DND-41 (cell line): ENCODE data around the gene KCNC3.
"Not testable (repeated sequence)": the region's sequence is repeated elsewhere in the genome, so short reads cannot be mapped to it uniquely, and the experiment has no call there.

Source experiments
- ATAC-seq: fragments of 200-7000 bp; cut with Tn5 transposase; 3 replicates; pipeline ENCODE4 v1.9.1; 2021; ENCODE audit warnings: low read depth; ENCODE audit not compliant: insufficient read depth
- DNase-seq: peaks from one replicate; pipeline ENCODE4 v3.0.0-alpha.2; 2020
- H2AFZ ChIP-seq: 2 replicates; pipeline ENCODE4 v1.6.0; 2012; ENCODE audit warnings: low read depth, low read length
- H3K27ac ChIP-seq: 2 replicates; pipeline ENCODE4 v1.5.1; 2012; ENCODE audit warnings: low read length, inconsistent platforms
- H3K27me3 ChIP-seq: fragments of 200-600 bp; sonication (generic); 2 replicates; pipeline ENCODE4 v1.6.0; 2012; ENCODE audit warnings: low read length, mild to moderate bottlenecking, inconsistent platforms; ENCODE audit not compliant: insufficient read depth, poor library complexity
- H3K36me3 ChIP-seq: 2 replicates; pipeline ENCODE4 v1.5.1; 2012; ENCODE audit warnings: low read length, inconsistent platforms; ENCODE audit not compliant: insufficient read depth
- H3K4me1 ChIP-seq: 2 replicates; pipeline ENCODE4 v1.5.1; 2012; ENCODE audit warnings: mild to moderate bottlenecking, low read length; ENCODE audit not compliant: insufficient read depth
- H3K4me2 ChIP-seq: 2 replicates; pipeline ENCODE4 v1.6.0; 2012; ENCODE audit warnings: mild to moderate bottlenecking, moderate library complexity, low read length, inconsistent platforms; ENCODE audit not compliant: insufficient read depth
- H3K4me3 ChIP-seq, 2 experiments: fragments of 200-600 bp in 1 of 2; shearing (Covaris generic) in 1 of 2; 2 replicates each; pipeline ENCODE4 v1.5.1; 2012 to 2016; ENCODE audit warnings: inconsistent platforms in 2 of 2, low read length in 2 of 2, mild to moderate bottlenecking in 2 of 2, low read depth in 1 of 2, moderate library complexity in 1 of 2
- H3K79me2 ChIP-seq: 2 replicates; pipeline ENCODE4 v1.6.0; 2012; ENCODE audit warnings: low read length, inconsistent platforms; ENCODE audit not compliant: insufficient read depth
- H3K9ac ChIP-seq: 2 replicates; pipeline ENCODE4 v1.6.0; 2012; ENCODE audit warnings: low read depth, mild to moderate bottlenecking, inconsistent platforms, low read length, moderate library complexity
- H3K9me3 ChIP-seq: 2 replicates; pipeline ENCODE4 v1.5.1; 2012; ENCODE audit warnings: low read length, moderate library complexity, mild to moderate bottlenecking, inconsistent platforms; ENCODE audit not compliant: insufficient read depth, severe bottlenecking
- H4K20me1 ChIP-seq: 2 replicates; pipeline ENCODE4 v1.6.0; 2012; ENCODE audit warnings: low read length; ENCODE audit not compliant: insufficient read depth
- CTCF ChIP-seq: IDR thresholded peaks from 2 replicates; pipeline ENCODE4 v1.5.1; 2012; ENCODE audit warnings: borderline replicate concordance, low read length, moderate library complexity, mild to moderate bottlenecking; ENCODE audit not compliant: poor library complexity, severe bottlenecking; ENCODE audit errors: extremely low read depth
- EZH2 ChIP-seq: IDR thresholded peaks from 3 replicates; pipeline ENCODE4 v1.6.1; 2012; ENCODE audit warnings: borderline replicate concordance, low read depth, mild to moderate bottlenecking, moderate library complexity, low read length, inconsistent platforms; ENCODE audit not compliant: severe bottlenecking

Gene KCNC3

GRCh38 chr19:50352242-50352641 is 23.1 kb upstream of the KCNC3 start:
- ATAC-seq (no peak), DNase-seq (no peak)
- H3K4me2 ChIP-seq, result no peak overlapping the region
- H3K9ac ChIP-seq, result no peak overlapping the region
- no peak overlapping the region for H3K4me3 ChIP-seq
- no peaks in the 10 kb centered on the region for H3K36me3 ChIP-seq
- no peaks in the 10 kb centered on the region for H3K79me2 ChIP-seq
- H3K9me3 ChIP-seq, result no peaks in the 10 kb centered on the region
- peaks cover 4% of the 10 kb centered on the region for H3K4me1 ChIP-seq
- H4K20me1 ChIP-seq, result no peaks in the 10 kb centered on the region
- no peak overlapping the region for H3K27ac ChIP-seq
- H2AFZ ChIP-seq, result no peak overlapping the region
- TF ChIP-seq CTCF, result no peak
- TF ChIP-seq EZH2, result no peak
- no peaks in the 10 kb centered on the region for H3K27me3 ChIP-seq

GRCh38 chr19:50349277-50350057 is 20.3 kb upstream of the KCNC3 start:
- TF ChIP-seq CTCF, result no peak
- no peak for TF ChIP-seq EZH2
- no peak overlapping the region for H3K4me3 ChIP-seq
- no peaks in the 10 kb centered on the region for H3K4me1 ChIP-seq

DNA sequence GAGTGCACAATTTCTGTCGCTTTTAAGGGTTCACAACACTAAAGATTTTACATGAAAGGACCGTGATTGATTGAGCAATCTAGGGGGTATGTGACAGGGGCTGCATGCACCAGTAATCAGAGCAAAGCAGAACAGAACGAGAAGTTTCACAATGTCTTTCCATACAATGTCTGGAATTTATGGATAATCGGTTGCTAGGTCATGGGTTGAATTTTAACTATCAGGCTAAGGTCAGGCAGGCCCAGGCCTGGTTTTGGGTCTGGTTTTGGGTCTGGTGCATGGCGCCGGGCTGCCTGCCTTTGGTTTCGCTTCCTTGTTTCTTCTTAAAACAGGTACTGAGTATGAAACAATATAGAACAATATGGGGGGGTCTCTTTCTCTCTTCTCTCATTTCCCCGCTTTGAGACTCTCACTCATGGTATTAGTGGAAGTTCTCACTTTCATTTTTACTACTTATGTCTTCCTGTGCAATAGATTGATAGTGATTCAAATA is 18.0 kb upstream of the KCNC3 start:
- not testable (repeated sequence) for DNase-seq, H3K27me3 ChIP-seq, H3K4me2 ChIP-seq, H3K27ac ChIP-seq, H3K4me3 ChIP-seq, H3K9ac ChIP-seq, ATAC-seq, H4K20me1 ChIP-seq, H3K4me1 ChIP-seq, H3K79me2 ChIP-seq, H3K36me3 ChIP-seq, H3K9me3 ChIP-seq, H2AFZ ChIP-seq

More at GRCh38 chr19:50349277-50350057, 20.3 kb upstream of the KCNC3 start:
- no peak overlapping the region for H3K9ac ChIP-seq
- H3K27ac ChIP-seq, result no peak overlapping the region
- H3K79me2 ChIP-seq, result no peaks in the 10 kb centered on the region
- H3K36me3 ChIP-seq, result no peaks in the 10 kb centered on the region
- no peak overlapping the region for H2AFZ ChIP-seq
- no peak overlapping the region for H3K4me2 ChIP-seq
- DNase-seq (no peak), ATAC-seq (no peak)
- H3K27me3 ChIP-seq, result no peaks in the 10 kb centered on the region
- no peaks in the 10 kb centered on the region for H3K9me3 ChIP-seq
- H4K20me1 ChIP-seq, result no peaks in the 10 kb centered on the region

DNA sequence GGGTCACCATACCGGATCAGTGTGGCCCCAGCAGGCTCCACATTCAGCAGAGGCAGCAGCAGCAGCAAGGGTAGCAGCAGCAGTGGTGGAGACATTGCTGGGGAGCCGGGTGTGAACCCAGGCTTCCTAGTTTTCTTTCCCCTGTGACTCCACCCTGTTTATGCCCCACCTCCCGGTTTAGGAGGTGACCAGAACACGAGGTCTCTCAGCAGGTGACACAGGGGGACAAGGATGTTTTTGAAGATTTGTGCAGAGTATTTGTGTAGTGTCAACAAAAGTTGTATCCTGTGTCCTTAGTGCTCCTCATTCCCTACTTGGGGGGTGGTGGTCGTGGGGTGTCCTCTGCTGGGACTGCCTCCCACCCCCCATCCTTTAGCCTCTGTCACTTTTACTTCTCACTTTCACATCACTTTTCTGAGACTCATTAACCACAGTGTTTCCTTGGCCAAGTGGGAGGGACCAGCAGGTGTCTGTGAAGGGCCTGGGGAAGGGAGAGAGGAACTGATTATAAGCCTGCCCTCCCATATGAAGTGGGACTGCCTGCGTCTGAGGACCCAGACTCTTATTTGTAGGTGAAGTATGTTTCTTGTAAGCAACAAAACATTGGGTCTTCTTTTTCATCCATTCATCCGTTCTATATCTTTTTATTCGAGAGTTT is 15.6 kb upstream of the KCNC3 start:
- H3K27me3 ChIP-seq, result no peaks in the 10 kb centered on the region
- no peak for TF ChIP-seq EZH2
- no peaks in the 10 kb centered on the region for H3K36me3 ChIP-seq
- no peaks in the 10 kb centered on the region for H4K20me1 ChIP-seq
- H3K4me3 ChIP-seq, result no peak overlapping the region
- no peak overlapping the region for H3K27ac ChIP-seq
- H3K9me3 ChIP-seq, result no peaks in the 10 kb centered on the region
- no peak for ATAC-seq
- no peaks in the 10 kb centered on the region for H3K79me2 ChIP-seq
- no peak for DNase-seq
- no peak overlapping the region for H3K4me2 ChIP-seq
- H3K4me1 ChIP-seq, result no peaks in the 10 kb centered on the region
- H2AFZ ChIP-seq, result no peak overlapping the region
- no peak overlapping the region for H3K9ac ChIP-seq
